Measurements from ENCODE around the gene HIVEP3. TPM values are rescaled to one million over a fixed set of nuclear protein-coding genes. Genes with fewer than 3 reads are reported as not detected.

The HIVEP3 gene
- total and polyA plus RNA-seq, 11 donors = 3.2 to 11.9 (median 5.0) TPM

GRCh38 chr1:41812051-41812450 is 106.7 kb downstream of the HIVEP3 start:
- 46 to 50% (median 50%) methylated on average over 5 of the region's 5 CpGs for WGBS, 4 donors
- ATAC-seq = peak in 1 of 4 donors; percentile 30
- peak overlapping the region in 10 of 12 donors; percentile 4 to 87 (median 38) for H3K27ac ChIP-seq
- intact Hi-C loops (cut with DNase I) = loop anchor here in 8 of 10 donors (2.0 to 10.0 kb wide), 12 partner anchors 33 to 523 kb away; partner anchors contain the start of genes FOXJ3 (in 1 of the 8) and HIVEP3 (in 1 of the 8)
- H3K27me3 ChIP-seq = no peaks in the 10 kb centered on the region
- H3K9me3 ChIP-seq = no peaks in the 10 kb centered on the region
- H3K4me1 ChIP-seq = peaks cover 5 to 58% (median 25%) of the 10 kb centered on the region in 12 donors
- H3K4me3 ChIP-seq = no peak overlapping the region
- TF ChIP-seq POLR2A (IDR thresholded peaks at IDR 0.05) = no peak
- TF ChIP-seq CTCF (IDR thresholded peaks at IDR 0.05) = peak; percentile 46 to 75 (median 62)
- peak in 2 of 5 donors; percentile 38 to 57 for DNase-seq
- no peaks in the 10 kb centered on the region for H3K36me3 ChIP-seq

GRCh38 chr1:41811051-41811795 is 107.5 kb downstream of the HIVEP3 start:
- peaks cover 5 to 63% (median 26%) of the 10 kb centered on the region in 12 donors for H3K4me1 ChIP-seq
- DNase-seq (no peak), ATAC-seq (no peak)
- no peaks in the 10 kb centered on the region for H3K27me3 ChIP-seq
- no peak overlapping the region for H3K4me3 ChIP-seq
- intact Hi-C loops (cut with DNase I) = loop anchor here in 8 of 10 donors (5.0 to 10.0 kb wide), 10 partner anchors 61 to 524 kb away; partner anchors contain the start of genes FOXJ3 (in 1 of the 8) and HIVEP3 (in 1 of the 8)
- H3K36me3 ChIP-seq = no peaks in the 10 kb centered on the region
- WGBS, 4 donors = 71 to 76% (median 74%) methylated on average over 7 of the region's 7 CpGs
- H3K9me3 ChIP-seq = no peaks in the 10 kb centered on the region
- peak overlapping the region in 1 of 12 donors; percentile 87 for H3K27ac ChIP-seq
- no peak for TF ChIP-seq POLR2A (IDR thresholded peaks at IDR 0.05)
- no peak for TF ChIP-seq CTCF (IDR thresholded peaks at IDR 0.05)

- Histone ChIP-seq H3K4me3 (no peak overlapping the region), H3K27ac (no peak overlapping the region), H3K27me3 (no peaks in the 10 kb centered on the region), H3K36me3 (no peaks in the 10 kb centered on the region), H3K4me1 (peaks cover 5 to 68% (median 26%) of the 10 kb centered on the region in 12 donors), H3K9me3 (no peaks in the 10 kb centered on the region)
- intact Hi-C loops (cut with DNase I) = loop anchor here in 8 of 10 donors (5.0 to 10.0 kb wide), 10 partner anchors 62 to 524 kb away; partner anchors contain the start of genes FOXJ3 (in 1 of the 8) and HIVEP3 (in 1 of the 8)
- no peak for DNase-seq
- ATAC-seq = no peak
- TF ChIP-seq CTCF (IDR thresholded peaks at IDR 0.05) (no peak), POLR2A (IDR thresholded peaks at IDR 0.05) (no peak)
Measured at GRCh38 chr1:41810446-41810845, 108.3 kb downstream of the HIVEP3 start.

- 68 to 75% (median 72%) methylated on average over 3 of the region's 3 CpGs for WGBS, 4 donors
- no peaks in the 10 kb centered on the region for H3K36me3 ChIP-seq
- ATAC-seq = no peak
- H3K4me3 ChIP-seq = no peak overlapping the region
- intact Hi-C loops (cut with DNase I) = loop anchor here in 8 of 10 donors (5.0 to 10.0 kb wide), 10 partner anchors 63 to 525 kb away; partner anchors contain the start of genes FOXJ3 (in 1 of the 8) and HIVEP3 (in 1 of the 8)
- H3K27me3 ChIP-seq = no peaks in the 10 kb centered on the region
- peaks cover 5 to 71% (median 26%) of the 10 kb centered on the region in 12 donors for H3K4me1 ChIP-seq
- DNase-seq = no peak
- TF ChIP-seq CTCF (IDR thresholded peaks at IDR 0.05) (no peak), POLR2A (IDR thresholded peaks at IDR 0.05) (no peak)
- no peak overlapping the region for H3K27ac ChIP-seq
- H3K9me3 ChIP-seq = no peaks in the 10 kb centered on the region
Measured at GRCh38 chr1:41809692-41810091, 109.0 kb downstream of the HIVEP3 start.

Data from heart left ventricle (tissue), 16 donors.